Prostate gland (tissue), 2 donors: Measurements from ENCODE around the gene MAP6. TPM values are rescaled to one million over a fixed set of nuclear protein-coding genes. Genes with fewer than 3 reads are reported as not detected.

Experiments used
- DNase-seq: peaks from one replicate; pipeline ENCODE4 v3.0.0-alpha.2; 2019; ENCODE audit warnings: low spot score
- H3K27ac ChIP-seq, 2 donors: fragments of 200-600 bp; sonication (generic); 2 replicates each; pipeline ENCODE4 v1.5.1; 2017 to 2019
- H3K27me3 ChIP-seq: fragments of 200-600 bp; sonication (generic); replicated peaks from 2 replicates; pipeline ENCODE4 v1.5.1; 2019; ENCODE audit not compliant: insufficient read depth
- H3K36me3 ChIP-seq, 2 donors: fragments of 200-600 bp; sonication (generic); 1 replicate in 1 of 2; 2 replicates in 1 of 2; pipeline versions ENCODE4 v1.5.1 to v1.8.1; 2017 to 2019
- H3K4me1 ChIP-seq: fragments of 200-600 bp; sonication (generic); replicated peaks from 2 replicates; pipeline ENCODE4 v1.5.1; 2019
- H3K4me3 ChIP-seq, 2 donors: fragments of 200-600 bp; sonication (generic); 2 replicates each; pipeline ENCODE4 v1.5.1; 2017 to 2019
- H3K9me3 ChIP-seq: fragments of 200-600 bp; sonication (generic); 2 replicates; pipeline ENCODE4 v1.5.1; 2017
- CTCF ChIP-seq, 4 experiments: fragments of 200-600 bp in 2 of 4; fragments of 450-650 bp in 2 of 4; sonication (generic) in 2 of 4; IDR thresholded peaks; 1 replicate in 3 of 4; 2 replicates in 1 of 4; pipeline ENCODE4 v1.5.1; 2016 to 2019; ENCODE audit warnings: antibody characterized with exemption in 4 of 4, mild to moderate bottlenecking in 2 of 4, moderate library complexity in 2 of 4
- POLR2A ChIP-seq: fragments of 450-650 bp; IDR thresholded peaks from one replicate; pipeline ENCODE4 v1.6.1; 2016; ENCODE audit warnings: antibody characterized with exemption, mild to moderate bottlenecking
- POLR2AphosphoS5 ChIP-seq: sonication (generic); formaldehyde crosslinking; IDR thresholded peaks from one replicate; pipeline ENCODE4 v1.6.1; 2017; ENCODE audit warnings: antibody characterized with exemption
- WGBS: methylation state at CpG from one replicate; pipeline ENCODE4 v1.1.5; 2018; 5-methylcytosine and 5-hydroxymethylcytosine counted together
- intact Hi-C: fragments of 100-400 bp; cut with DNase I; formaldehyde crosslinking; loops from one replicate; pipeline ENCODE4 v1.14.2; 2022
- total RNA-seq, 2 donors: library from RNA; depleted of rRNA; stranded (reverse); fragments of >200 nt; gene quantifications; one replicate each; pipeline ENCODE4 v1.1.0, GENCODE V29; 2016

MAP6 gene
- total RNA-seq, 2 donors from 2014 or later = 15.8 to 21.5 TPM

GRCh38 chr11:75606099-75606498, 62.7 kb downstream of the MAP6 start:
- intact Hi-C loops = no loop called here
- H3K36me3 ChIP-seq = no peaks in the 10 kb centered on the region
- TF ChIP-seq POLR2AphosphoS5 (no peak), POLR2A (no peak), CTCF (IDR thresholded peaks at IDR 0.05) (no peak)
- H3K9me3 ChIP-seq = no peaks in the 10 kb centered on the region
- H3K27ac ChIP-seq = no peak overlapping the region
- DNase-seq = no peak
- no peaks in the 10 kb centered on the region for H3K4me1 ChIP-seq
- H3K27me3 ChIP-seq = no peaks in the 10 kb centered on the region
- 85% methylated on average over 8 of the region's 8 CpGs for WGBS
- H3K4me3 ChIP-seq = no peak overlapping the region

GRCh38 chr11:75603791-75604736, 64.8 kb downstream of the MAP6 start:
- Histone ChIP-seq H3K9me3 (no peaks in the 10 kb centered on the region), H3K27me3 (no peaks in the 10 kb centered on the region), H3K36me3 (no peaks in the 10 kb centered on the region), H3K4me3 (no peak overlapping the region), H3K4me1 (no peaks in the 10 kb centered on the region), H3K27ac (no peak overlapping the region)
- intact Hi-C loops = no loop called here
- TF ChIP-seq POLR2AphosphoS5 (no peak), CTCF (IDR thresholded peaks at IDR 0.05) (no peak), POLR2A (no peak)
- WGBS = 91% methylated on average over 16 of the region's 16 CpGs
- no peak for DNase-seq

GRCh38 chr11:75602951-75603350, 65.9 kb downstream of the MAP6 start:
- no peaks in the 10 kb centered on the region for H3K4me1 ChIP-seq
- intact Hi-C loops = no loop called here
- H3K27me3 ChIP-seq = no peaks in the 10 kb centered on the region
- H3K27ac ChIP-seq = no peak overlapping the region
- no peaks in the 10 kb centered on the region for H3K9me3 ChIP-seq
- DNase-seq = no peak
- H3K36me3 ChIP-seq = no peaks in the 10 kb centered on the region
- 82% methylated on average over 8 of the region's 8 CpGs for WGBS
- no peak overlapping the region for H3K4me3 ChIP-seq
- no peak for TF ChIP-seq POLR2AphosphoS5
- TF ChIP-seq CTCF (IDR thresholded peaks at IDR 0.05) = no peak
- no peak for TF ChIP-seq POLR2A

GRCh38 chr11:75601494-75601893, 67.3 kb downstream of the MAP6 start:
- H3K9me3 ChIP-seq = no peaks in the 10 kb centered on the region
- H3K36me3 ChIP-seq = no peaks in the 10 kb centered on the region
- no peak for TF ChIP-seq CTCF (IDR thresholded peaks at IDR 0.05)
- TF ChIP-seq POLR2AphosphoS5 = no peak
- TF ChIP-seq POLR2A = no peak
- no peak for DNase-seq
- intact Hi-C loops = no loop called here
- 89% methylated on average over 7 of the region's 7 CpGs for WGBS
- H3K27me3 ChIP-seq = no peaks in the 10 kb centered on the region
- H3K4me3 ChIP-seq = no peak overlapping the region
- no peaks in the 10 kb centered on the region for H3K4me1 ChIP-seq
- H3K27ac ChIP-seq = no peak overlapping the region

GRCh38 chr11:75600356-75600755, 68.5 kb downstream of the MAP6 start:
- Histone ChIP-seq H3K9me3 (no peaks in the 10 kb centered on the region), H3K27me3 (no peaks in the 10 kb centered on the region), H3K4me1 (no peaks in the 10 kb centered on the region), H3K27ac (no peak overlapping the region), H3K4me3 (no peak overlapping the region), H3K36me3 (no peaks in the 10 kb centered on the region)
- intact Hi-C loops = no loop called here
- 72% methylated on average over 3 of the region's 3 CpGs for WGBS
- no peak for DNase-seq
- TF ChIP-seq POLR2AphosphoS5 (no peak), POLR2A (no peak), CTCF (IDR thresholded peaks at IDR 0.05) (no peak)
